Left kidney (tissue), 2 donors: ENCODE measurements around the gene SNAPC1. TPM values are rescaled to one million over a fixed set of nuclear protein-coding genes. Genes with fewer than 3 reads are reported as not detected.

Experiments used
- DNase-seq: peaks from one replicate; pipeline ENCODE4 v3.0.0-alpha.2; 2013
- polyA plus RNA-seq: library from polyadenylated mRNA; unstranded; fragments of 120-200 nt; gene quantifications from one replicate; pipeline ENCODE4 v1.2.1, GENCODE V29; 2013; ENCODE audit not compliant: insufficient read length

Gene SNAPC1
- polyA plus RNA-seq, 1 donor = 12.4 TPM

DNA sequence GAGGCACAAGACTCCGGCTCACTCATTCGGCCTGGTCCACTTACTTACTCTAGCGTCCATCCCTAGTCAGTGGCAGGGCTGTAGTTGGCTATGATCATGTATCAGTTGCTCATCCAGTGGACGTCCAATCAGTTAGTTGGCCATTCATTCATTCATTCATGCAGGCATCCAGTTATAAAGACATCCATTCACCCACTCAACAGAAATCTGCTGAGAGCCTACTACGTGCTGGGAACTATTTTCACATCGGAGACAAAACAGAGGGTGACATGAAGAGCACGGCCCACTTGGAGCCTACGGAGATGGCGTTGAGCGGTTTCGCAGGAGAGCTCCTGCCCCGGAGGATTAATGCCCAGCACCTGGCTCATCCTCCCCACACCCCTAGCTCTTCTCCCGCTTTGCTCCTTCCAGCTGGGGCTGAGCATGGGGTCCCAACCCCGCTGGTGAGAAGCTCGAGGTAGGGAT, 49.7 kb downstream of the SNAPC1 start:
- no peak for DNase-seq

GRCh38 chr14:61812347-61813095, 50.3 kb downstream of the SNAPC1 start, which contains the start of gene SYT16:
TSS of gene SYT16 (plus strand) at chr14:61812703.
- no peak for DNase-seq

GRCh38 chr14:61813096-61813606, 50.9 kb downstream of the SNAPC1 start:
- DNase-seq = no peak

DNA sequence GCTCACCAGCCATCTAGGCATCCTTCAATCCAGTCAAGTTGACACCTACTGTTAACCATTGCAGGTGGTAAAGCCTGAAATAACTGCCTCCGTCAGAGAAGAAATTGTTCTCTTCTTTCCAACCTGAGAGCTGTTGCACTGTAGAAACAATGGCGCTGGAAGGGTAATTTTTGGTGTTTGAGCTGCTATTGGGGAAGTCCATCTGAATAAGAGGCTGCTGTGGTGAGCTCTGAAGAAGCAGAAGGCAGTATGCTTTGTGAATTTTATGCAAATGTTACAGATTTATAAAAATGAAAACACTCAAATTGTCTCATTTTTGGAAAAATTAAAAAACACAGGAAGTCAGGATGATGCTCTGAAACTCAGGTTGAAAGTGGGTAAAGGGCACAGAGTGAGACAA, 60.2 kb downstream of the SNAPC1 start:
- no peak for DNase-seq

DNA sequence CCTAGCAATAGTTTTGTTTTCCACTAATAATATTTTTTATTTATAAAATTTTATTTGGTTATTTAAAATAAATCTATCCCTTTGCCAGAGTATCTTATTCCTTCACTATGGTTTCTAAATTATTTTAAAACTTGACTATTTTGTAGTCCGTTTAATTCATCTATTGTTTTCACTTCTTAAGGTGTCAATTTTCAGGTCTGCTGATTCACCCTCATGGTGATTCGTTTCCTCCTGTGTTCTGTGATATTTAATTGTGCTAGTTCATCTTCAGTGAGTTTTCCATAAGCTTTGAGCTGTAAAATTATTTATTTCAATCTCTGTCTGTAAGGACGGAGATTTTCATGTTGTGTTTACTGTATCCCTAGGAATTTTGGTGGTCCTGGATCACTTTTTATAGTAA, 70.6 kb downstream of the SNAPC1 start:
- no peak for DNase-seq

GRCh38 chr14:61836184-61836583, 74.0 kb downstream of the SNAPC1 start:
- DNase-seq = no peak

DNA sequence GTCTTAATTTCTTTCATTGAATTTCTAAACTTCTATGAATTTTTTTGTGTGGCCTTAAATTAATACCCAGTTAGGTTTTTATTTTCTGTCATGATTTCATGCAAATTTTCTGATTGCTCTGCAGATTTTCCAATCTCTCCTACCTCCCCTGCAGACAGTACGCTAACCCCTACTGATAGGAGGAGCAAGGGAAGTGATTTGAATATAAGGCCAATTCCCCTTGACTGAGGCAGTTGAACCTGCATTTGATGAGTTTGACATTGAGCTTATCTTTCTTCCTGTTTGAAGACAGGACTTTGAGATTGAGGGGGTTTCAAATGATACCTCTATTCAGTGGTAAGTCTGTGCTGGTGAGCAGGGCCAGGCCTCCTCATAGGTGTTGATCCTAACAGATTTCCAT, 74.6 kb downstream of the SNAPC1 start:
- DNase-seq = no peak

- peak; percentile 78 for DNase-seq
These were observed 75.4 kb downstream of the SNAPC1 start for GRCh38 chr14:61837336-61838229.

DNA sequence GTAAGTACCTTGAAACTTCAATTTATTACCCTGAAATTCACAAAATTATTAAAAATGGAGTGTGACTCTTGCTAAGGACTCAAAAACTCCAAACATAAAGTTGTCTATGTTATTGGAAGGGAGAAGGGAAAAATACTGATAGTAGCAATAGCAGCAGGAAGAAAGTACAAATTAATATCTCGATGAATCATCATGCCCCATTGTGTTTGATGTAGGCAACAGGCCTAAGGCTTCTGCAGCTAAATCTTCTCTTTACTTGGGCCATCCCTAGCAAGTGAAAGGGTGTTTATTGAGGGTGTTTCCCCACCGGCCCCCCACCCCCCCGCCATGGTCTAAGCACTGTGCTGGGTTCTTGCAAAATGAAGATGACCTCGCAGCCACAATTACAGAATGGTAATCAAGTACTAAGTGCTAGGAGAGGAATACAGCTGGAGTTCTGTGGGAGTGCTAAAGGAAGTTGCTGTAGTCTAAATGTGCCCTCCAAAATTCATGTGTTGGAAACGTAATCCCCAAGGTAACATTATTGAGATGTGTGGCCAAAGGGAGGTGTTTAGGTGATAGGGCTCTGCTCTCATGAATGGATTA, 76.5 kb downstream of the SNAPC1 start:
- DNase-seq = no peak

- no peak for DNase-seq
These were observed 77.3 kb downstream of the SNAPC1 start for GRCh38 chr14:61839507-61839906.

- peak; percentile 42 for DNase-seq
These were observed 78.9 kb downstream of the SNAPC1 start for GRCh38 chr14:61841145-61841544.

Other genes with a start within 250 kb of the SNAPC1 start
- 182 TPM for gene HIF1A, start 66.9 kb upstream of the SNAPC1 start, polyA plus RNA-seq
- gene SYT16, start 50.3 kb downstream of the SNAPC1 start, polyA plus RNA-seq = 1.5 TPM